Measurements from ENCODE around the gene NCF4. TPM values are rescaled to one million over a fixed set of nuclear protein-coding genes. Genes with fewer than 3 reads are reported as not detected.

The NCF4 gene
- total and polyA plus RNA-seq, 2 of the 4 experiments (the other 2 are of a cell fraction), result not detected

- peaks cover 18% of the 10 kb centered on the region; the same call in 1 of the 2 replicates for H3K27me3 ChIP-seq (ENCODE audit: control insufficient read depth, insufficient read depth, low read length)
- dilution Hi-C loops (cut with HindIII; ENCODE audit: low sequenced_read_pairs, unreplicated experiment), result no loop called here
- no peaks in the 10 kb centered on the region for H3K9me3 ChIP-seq (ENCODE audit: control insufficient read depth, insufficient read depth, low read length)
- TF ChIP-seq ELK1 (IDR thresholded peaks at IDR 0.05; ENCODE audit: borderline replicate concordance, low read depth, low read length) (no peak), MAZ (IDR thresholded peaks at IDR 0.05; ENCODE audit: borderline replicate concordance, low read depth, low read length) (no peak), FOS (IDR thresholded peaks at IDR 0.05; ENCODE audit: low read depth, low read length) (no peak), RCOR1 (IDR thresholded peaks at IDR 0.05; ENCODE audit: insufficient replicate concordance, low read length) (no peak), CHD1 (IDR thresholded peaks at IDR 0.05; ENCODE audit: low read depth, low read length) (no peak), BHLHE40 (IDR thresholded peaks at IDR 0.05; ENCODE audit: low read depth, low read length) (no peak), RFX5 (IDR thresholded peaks at IDR 0.05; ENCODE audit: low read depth, low read length) (no peak), NFE2L2 (IDR thresholded peaks at IDR 0.05; ENCODE audit: low read depth, low read length) (no peak), MAFK (IDR thresholded peaks at IDR 0.05; ENCODE audit: low read depth, low read length) (no peak), MXI1 (IDR thresholded peaks at IDR 0.05; ENCODE audit: borderline replicate concordance, low read depth, low read length) (no peak), RAD21 (IDR thresholded peaks at IDR 0.05; ENCODE audit: low read length) (no peak)
- TF ChIP-seq, protein P1, sequence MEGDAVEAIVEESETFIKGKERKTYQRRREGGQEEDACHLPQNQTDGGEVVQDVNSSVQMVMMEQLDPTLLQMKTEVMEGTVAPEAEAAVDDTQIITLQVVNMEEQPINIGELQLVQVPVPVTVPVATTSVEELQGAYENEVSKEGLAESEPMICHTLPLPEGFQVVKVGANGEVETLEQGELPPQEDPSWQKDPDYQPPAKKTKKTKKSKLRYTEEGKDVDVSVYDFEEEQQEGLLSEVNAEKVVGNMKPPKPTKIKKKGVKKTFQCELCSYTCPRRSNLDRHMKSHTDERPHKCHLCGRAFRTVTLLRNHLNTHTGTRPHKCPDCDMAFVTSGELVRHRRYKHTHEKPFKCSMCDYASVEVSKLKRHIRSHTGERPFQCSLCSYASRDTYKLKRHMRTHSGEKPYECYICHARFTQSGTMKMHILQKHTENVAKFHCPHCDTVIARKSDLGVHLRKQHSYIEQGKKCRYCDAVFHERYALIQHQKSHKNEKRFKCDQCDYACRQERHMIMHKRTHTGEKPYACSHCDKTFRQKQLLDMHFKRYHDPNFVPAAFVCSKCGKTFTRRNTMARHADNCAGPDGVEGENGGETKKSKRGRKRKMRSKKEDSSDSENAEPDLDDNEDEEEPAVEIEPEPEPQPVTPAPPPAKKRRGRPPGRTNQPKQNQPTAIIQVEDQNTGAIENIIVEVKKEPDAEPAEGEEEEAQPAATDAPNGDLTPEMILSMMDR (conservative IDR thresholded peaks at IDR 0.05; ENCODE audit: low read depth, low read length), result no peak
- TF ChIP-seq, protein P2, sequence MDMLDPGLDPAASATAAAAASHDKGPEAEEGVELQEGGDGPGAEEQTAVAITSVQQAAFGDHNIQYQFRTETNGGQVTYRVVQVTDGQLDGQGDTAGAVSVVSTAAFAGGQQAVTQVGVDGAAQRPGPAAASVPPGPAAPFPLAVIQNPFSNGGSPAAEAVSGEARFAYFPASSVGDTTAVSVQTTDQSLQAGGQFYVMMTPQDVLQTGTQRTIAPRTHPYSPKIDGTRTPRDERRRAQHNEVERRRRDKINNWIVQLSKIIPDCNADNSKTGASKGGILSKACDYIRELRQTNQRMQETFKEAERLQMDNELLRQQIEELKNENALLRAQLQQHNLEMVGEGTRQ (IDR thresholded peaks at IDR 0.05; ENCODE audit: low read depth, low read length), result no peak
- no peak overlapping the region for H3K4ac ChIP-seq (ENCODE audit: low read depth, low read length)
- H4K20me1 ChIP-seq (ENCODE audit: insufficient read depth, low read length), result no peaks in the 10 kb centered on the region; the same call in 1 of the 2 replicates
- H3K9ac ChIP-seq (ENCODE audit: low read depth, low read length), result no peak overlapping the region
- no peak overlapping the region for H4K5ac ChIP-seq (ENCODE audit: low read depth, low read length)
- H3K36me3 ChIP-seq (ENCODE audit: control insufficient read depth, insufficient read depth, low read length), result no peaks in the 10 kb centered on the region
- no peak overlapping the region for H3K18ac ChIP-seq (ENCODE audit: low read depth, low read length)
- H2AK5ac ChIP-seq (ENCODE audit: low read depth, low read length), result no peak overlapping the region
- H3K79me1 ChIP-seq (ENCODE audit: low read depth in 1 of 2, low read length in 2 of 2), result no peaks in the 10 kb centered on the region
- no peak overlapping the region for H2AK9ac ChIP-seq (replicated peaks; ENCODE audit: low read depth, low read length, poor library complexity)
- no peak overlapping the region for H4K8ac ChIP-seq (ENCODE audit: low read depth in 2 of 2, low read length in 2 of 2)
- no peak overlapping the region for H2BK5ac ChIP-seq (ENCODE audit: low read depth, low read length, poor library complexity, severe bottlenecking)
- DNase-seq, result no peak
- 72% methylated on average over 3 of the region's 6 CpGs; no CpG with 5 or more reads in 1 of the 2 experiments for WGBS, 2 experiments (ENCODE audit: extremely low coverage in 2 of 2, insufficient read length in 1 of 2)
- H3K27ac ChIP-seq (ENCODE audit: insufficient read depth, low read length), result no peak overlapping the region
- H2BK15ac ChIP-seq (ENCODE audit: low read depth, low read length), result no peak overlapping the region
- CTCF ChIA-PET, result no interaction called here
- no peak overlapping the region for H2BK120ac ChIP-seq (ENCODE audit: low read depth, low read length)
- BruUV-seq (replicated peaks), result no TSS peak
- in situ Hi-C loops (cut with MboI; ENCODE audit: low sequenced_read_pairs), result no loop called here
- H3K56ac ChIP-seq (ENCODE audit: extremely low read depth, insufficient read depth, low read length), result no peak overlapping the region
- no peak overlapping the region for H2AFZ ChIP-seq (replicated peaks; ENCODE audit: low read length, poor library complexity)
- H3K14ac ChIP-seq (replicated peaks; ENCODE audit: low read depth, low read length), result no peak overlapping the region
- no peak overlapping the region for H4K91ac ChIP-seq (ENCODE audit: insufficient read depth, low read depth, low read length)
- no peak overlapping the region for H3K4me2 ChIP-seq (ENCODE audit: low read depth, low read length)
- no peaks in the 10 kb centered on the region for H3K9me1 ChIP-seq (ENCODE audit: insufficient read depth, low read length)
- no peak overlapping the region for H3K23ac ChIP-seq (ENCODE audit: low read depth, low read length)
- no peak overlapping the region for H3K4me3 ChIP-seq (ENCODE audit: insufficient read depth, low read depth, low read length)
- POLR2A ChIA-PET (ENCODE audit: unreplicated experiment), result no interaction called here
- H3K4me1 ChIP-seq (ENCODE audit: control insufficient read depth, insufficient read depth, low read length), result no peaks in the 10 kb centered on the region
- no peak overlapping the region for H2BK20ac ChIP-seq (ENCODE audit: low read depth, low read length)
- no peak for ATAC-seq (ENCODE audit: low read depth)
- intact Hi-C loops (cut with micrococcal nuclease), result no loop called here
Measured at GRCh38 chr22:36863979-36864378, 3.2 kb downstream of the NCF4 start.

Data from IMR-90 (cell line).